OCI-LY1 (cell line): ENCODE results near the gene GCN1.

Experiments
- H2AFZ ChIP-seq: fragments of 200-600 bp; sonication (generic), shearing (Covaris generic); 2 replicates; pipeline ENCODE4 v1.6.0; 2014; ENCODE audit warnings: antibody characterized with exemption, mild to moderate bottlenecking, low read length
- H3F3A ChIP-seq: fragments of 200-600 bp; sonication (generic), shearing (Covaris generic); 2 replicates; pipeline ENCODE4 v1.6.0; 2014; ENCODE audit warnings: mild to moderate bottlenecking, antibody characterized with exemption, low read length, moderate library complexity; ENCODE audit not compliant: insufficient read depth
- H3K27ac ChIP-seq: fragments of 200-600 bp; sonication (generic); 2 replicates; pipeline ENCODE4 v1.5.1; 2014; ENCODE audit warnings: low read length, mixed run types, mild to moderate bottlenecking, low read depth; ENCODE audit not compliant: poor library complexity, severe bottlenecking
- H3K27me3 ChIP-seq: fragments of 200-600 bp; sonication (generic); 2 replicates; pipeline ENCODE4 v1.6.0; 2014; ENCODE audit warnings: antibody characterized with exemption, mild to moderate bottlenecking, low read length, moderate library complexity; ENCODE audit not compliant: insufficient read depth
- H3K36me3 ChIP-seq: fragments of 200-600 bp; sonication (generic); 2 replicates; pipeline ENCODE4 v1.6.1; 2014; ENCODE audit warnings: mild to moderate bottlenecking, antibody characterized with exemption, low read length, moderate library complexity, mixed read lengths; ENCODE audit not compliant: insufficient read depth
- H3K4me1 ChIP-seq: fragments of 200-600 bp; sonication (generic); 2 replicates; pipeline ENCODE4 v1.5.1; 2014; ENCODE audit warnings: mild to moderate bottlenecking, low read length, moderate library complexity; ENCODE audit not compliant: insufficient read depth, severe bottlenecking
- H3K4me2 ChIP-seq: fragments of 200-600 bp; sonication (generic), shearing (Covaris generic); 2 replicates; pipeline ENCODE4 v1.6.1; 2014; ENCODE audit warnings: low read length
- H3K4me3 ChIP-seq: fragments of 200-600 bp; sonication (generic); 2 replicates; pipeline ENCODE4 v1.5.1; 2014; ENCODE audit warnings: low read length, low read depth, mild to moderate bottlenecking, mixed read lengths; ENCODE audit not compliant: poor library complexity, severe bottlenecking
- H3K79me2 ChIP-seq: fragments of 200-600 bp; shearing (Covaris generic); 2 replicates; pipeline ENCODE4 v1.6.1; 2016; ENCODE audit warnings: mixed run types, low read length, mixed read lengths; ENCODE audit not compliant: insufficient read depth
- H3K9ac ChIP-seq: fragments of 200-600 bp; sonication (generic), shearing (Covaris generic); 2 replicates; pipeline ENCODE4 v1.6.1; 2014; ENCODE audit warnings: mild to moderate bottlenecking, low read length, mixed read lengths
- H3K9me2 ChIP-seq: fragments of 200-600 bp; sonication (generic), shearing (Covaris generic); 2 replicates; pipeline ENCODE4 v1.6.1; 2014; ENCODE audit warnings: low read depth, mild to moderate bottlenecking, low read length, mixed read lengths
- H3K9me3 ChIP-seq: fragments of 200-600 bp; shearing (Covaris generic); 2 replicates; pipeline ENCODE4 v1.6.1; 2014; ENCODE audit warnings: low read length, mixed read lengths
- H4K20me1 ChIP-seq: fragments of 200-600 bp; sonication (generic), shearing (Covaris generic); 2 replicates; pipeline ENCODE4 v1.6.0; 2016; ENCODE audit warnings: mild to moderate bottlenecking, low read length; ENCODE audit not compliant: insufficient read depth
- CTCF ChIP-seq: fragments of 200-600 bp; sonication (generic), shearing (Covaris generic); IDR thresholded peaks from 2 replicates; pipeline ENCODE4 v1.5.1; 2017; ENCODE audit warnings: mild to moderate bottlenecking, antibody characterized with exemption, low read length, moderate library complexity, mixed read lengths
- EZH2 ChIP-seq: fragments of 200-600 bp; sonication (generic), shearing (Covaris generic); IDR thresholded peaks from 2 replicates; pipeline ENCODE4 v1.8.0; 2017; ENCODE audit warnings: borderline replicate concordance, mixed run types, mild to moderate bottlenecking, antibody characterized with exemption, low read length, moderate library complexity, mixed read lengths

Gene GCN1

GRCh38 chr12:120077260-120077659, 117.3 kb downstream of the GCN1 start:
- H3K9me2 ChIP-seq: no peaks in the 10 kb centered on the region
- no peaks in the 10 kb centered on the region for H4K20me1 ChIP-seq
- no peaks in the 10 kb centered on the region for H3K4me1 ChIP-seq
- no peak for TF ChIP-seq EZH2
- no peak for TF ChIP-seq CTCF
- peaks cover 26% of the 10 kb centered on the region for H3K36me3 ChIP-seq
- no peaks in the 10 kb centered on the region for H3K79me2 ChIP-seq
- no peaks in the 10 kb centered on the region for H3K9me3 ChIP-seq
- H3K27me3 ChIP-seq: no peaks in the 10 kb centered on the region
- no peaks in the 10 kb centered on the region for H3F3A ChIP-seq
- H3K4me3 ChIP-seq: no peak overlapping the region
- no peak overlapping the region for H2AFZ ChIP-seq
- no peak overlapping the region for H3K4me2 ChIP-seq
- H3K27ac ChIP-seq: no peak overlapping the region
- no peak overlapping the region for H3K9ac ChIP-seq
